Epithelial cell of prostate (primary cell): ENCODE data around the gene STIM2.

Experiments
- DNase-seq: peaks from one replicate; pipeline ENCODE4 v3.0.0-alpha.2; 2011; ENCODE audit warnings: low read depth, low spot score
- H3K27ac ChIP-seq: fragments of 450-650 bp; 2 replicates; pipeline ENCODE4 v1.5.1; 2017; ENCODE audit warnings: mild to moderate bottlenecking

STIM2 gene

DNA sequence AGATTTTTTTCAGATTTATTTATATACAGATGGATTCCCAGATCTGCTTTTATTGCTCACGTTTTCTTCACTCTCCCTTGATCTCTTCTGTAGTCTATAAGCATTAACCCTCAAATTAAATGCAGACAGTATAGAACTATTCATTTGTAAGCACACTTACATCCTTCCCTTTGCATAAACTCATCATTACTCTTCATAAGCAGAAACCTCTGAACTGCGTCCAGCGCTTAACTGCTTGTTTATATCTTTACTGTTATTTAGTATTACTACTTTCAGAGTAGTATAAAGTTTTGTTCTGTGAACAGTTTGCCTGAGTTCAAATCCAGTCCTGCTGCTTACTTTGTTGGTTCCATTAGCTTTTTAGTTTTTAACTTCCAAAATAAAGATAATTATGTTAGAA, 132.9 kb downstream of the STIM2 start:
- H3K27ac ChIP-seq: no peak overlapping the region

DNA sequence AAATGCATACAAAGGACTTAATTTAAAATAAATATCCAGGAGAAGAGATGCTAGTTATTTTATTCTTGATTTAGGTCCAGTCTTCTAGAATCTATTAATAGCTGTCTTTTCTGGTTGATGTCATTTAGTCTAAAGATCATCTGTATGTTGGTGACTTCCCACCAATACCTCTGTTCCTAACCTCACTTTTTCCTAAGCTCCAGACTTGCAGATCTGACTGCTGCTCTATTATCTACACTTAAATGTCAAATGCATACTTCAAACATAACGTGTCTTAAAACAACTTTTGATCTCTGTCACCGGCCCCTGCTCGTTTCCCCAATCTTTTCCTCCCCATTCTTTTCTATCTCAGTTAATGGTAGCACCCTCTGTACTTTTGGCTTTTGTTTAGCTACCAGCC, 133.3 kb downstream of the STIM2 start:
- no peak for DNase-seq
- H3K27ac ChIP-seq: no peak overlapping the region

More for the DNA sequence above, 132.9 kb downstream of the STIM2 start:
- no peak for DNase-seq

DNA sequence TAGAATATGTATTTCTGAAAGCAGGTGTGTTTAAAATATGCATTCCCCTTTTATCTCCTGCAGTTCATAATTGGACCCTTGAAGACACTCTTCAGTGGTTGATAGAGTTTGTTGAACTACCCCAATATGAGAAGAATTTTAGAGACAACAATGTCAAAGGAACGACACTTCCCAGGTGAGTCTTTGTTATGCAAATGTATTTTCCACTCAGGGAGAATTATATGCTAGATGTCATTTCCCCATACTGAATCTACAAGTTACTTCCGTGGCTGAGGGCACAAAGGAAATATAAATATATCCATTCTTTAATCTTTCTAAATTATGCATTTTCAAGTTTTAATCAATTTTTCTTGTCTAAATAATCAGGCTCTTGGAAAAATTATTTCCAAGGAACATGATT, 134.7 kb downstream of the STIM2 start:
- no peak for DNase-seq
- H3K27ac ChIP-seq: no peak overlapping the region

DNA sequence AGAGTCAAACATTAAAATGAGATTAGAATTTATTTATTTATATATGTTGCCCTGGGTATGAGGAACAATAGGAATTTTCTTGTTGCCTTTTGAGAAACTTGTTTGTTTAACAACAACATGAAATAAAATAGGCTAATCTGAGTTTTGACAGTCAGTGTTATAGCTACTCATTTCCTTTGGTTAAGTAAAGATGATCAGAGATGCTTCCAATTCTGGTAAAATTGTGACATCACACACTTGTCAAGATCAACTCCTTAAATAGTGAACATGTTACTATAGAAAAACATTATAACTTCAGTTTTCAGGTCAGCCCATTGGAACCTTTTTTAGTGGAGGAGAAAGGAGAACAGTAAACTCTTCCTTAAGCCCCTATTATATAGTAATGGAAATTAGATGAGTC, 136.1 kb downstream of the STIM2 start:
- DNase-seq: no peak
- H3K27ac ChIP-seq: no peak overlapping the region

DNA sequence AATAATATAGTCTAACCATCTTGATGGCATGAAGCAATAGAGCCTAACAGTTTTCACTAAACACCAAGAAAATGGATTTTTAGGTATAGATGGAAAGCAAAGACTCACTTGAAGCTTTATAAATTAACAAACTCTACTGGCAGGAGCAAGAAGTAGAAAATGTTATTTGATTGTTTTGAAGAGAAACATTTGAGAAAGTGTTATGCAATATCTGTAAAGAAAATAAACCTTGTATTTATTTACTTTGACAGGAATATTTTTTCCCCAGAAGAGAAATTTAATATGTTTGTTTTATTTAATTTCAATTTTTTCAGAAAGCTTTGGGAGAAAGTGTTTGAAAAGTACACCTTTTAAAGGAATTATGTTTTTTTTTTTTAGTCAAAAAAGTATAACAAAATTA, 139.0 kb downstream of the STIM2 start:
- H3K27ac ChIP-seq: no peak overlapping the region
- DNase-seq: no peak

DNA sequence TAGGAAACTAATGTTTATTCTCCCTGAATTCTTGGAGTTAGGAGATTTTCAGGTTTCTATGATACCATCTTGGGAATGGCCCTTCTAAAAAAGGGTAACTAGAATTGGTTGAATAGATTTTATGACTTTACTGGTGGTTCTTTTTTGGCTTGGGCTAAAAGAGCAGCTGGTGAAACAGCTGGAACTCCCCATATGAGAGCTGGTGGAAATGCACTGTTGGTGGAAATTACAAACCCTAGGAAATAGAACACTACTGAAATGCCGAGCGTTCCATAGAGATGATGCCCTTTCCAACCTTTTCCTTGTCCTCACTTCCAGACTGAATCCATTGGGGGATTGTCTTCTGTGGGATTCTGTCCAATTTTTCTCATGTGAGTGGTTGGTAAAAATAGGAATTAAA, 139.5 kb downstream of the STIM2 start:
- H3K27ac ChIP-seq: no peak overlapping the region
- DNase-seq: no peak

DNA sequence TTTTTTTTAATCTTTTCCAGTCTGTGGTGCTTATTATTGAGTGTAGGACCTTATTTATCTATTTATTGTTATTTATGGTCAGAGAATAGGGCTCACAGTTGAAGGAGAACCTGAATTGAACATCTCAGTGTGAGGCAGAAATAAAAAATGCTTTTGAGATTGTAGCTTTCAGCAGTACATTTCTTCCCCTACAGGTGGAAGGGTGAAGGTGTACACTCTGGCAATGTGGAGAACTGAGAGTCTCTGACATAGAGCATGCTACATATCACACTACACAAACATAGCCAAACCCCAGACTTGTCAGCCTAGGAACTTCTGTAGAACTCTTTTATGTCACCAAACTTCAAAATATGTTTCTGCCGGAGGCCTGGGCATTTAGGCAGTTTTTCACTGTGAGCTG, 140.2 kb downstream of the STIM2 start:
- no peak for DNase-seq
- no peak overlapping the region for H3K27ac ChIP-seq

DNA sequence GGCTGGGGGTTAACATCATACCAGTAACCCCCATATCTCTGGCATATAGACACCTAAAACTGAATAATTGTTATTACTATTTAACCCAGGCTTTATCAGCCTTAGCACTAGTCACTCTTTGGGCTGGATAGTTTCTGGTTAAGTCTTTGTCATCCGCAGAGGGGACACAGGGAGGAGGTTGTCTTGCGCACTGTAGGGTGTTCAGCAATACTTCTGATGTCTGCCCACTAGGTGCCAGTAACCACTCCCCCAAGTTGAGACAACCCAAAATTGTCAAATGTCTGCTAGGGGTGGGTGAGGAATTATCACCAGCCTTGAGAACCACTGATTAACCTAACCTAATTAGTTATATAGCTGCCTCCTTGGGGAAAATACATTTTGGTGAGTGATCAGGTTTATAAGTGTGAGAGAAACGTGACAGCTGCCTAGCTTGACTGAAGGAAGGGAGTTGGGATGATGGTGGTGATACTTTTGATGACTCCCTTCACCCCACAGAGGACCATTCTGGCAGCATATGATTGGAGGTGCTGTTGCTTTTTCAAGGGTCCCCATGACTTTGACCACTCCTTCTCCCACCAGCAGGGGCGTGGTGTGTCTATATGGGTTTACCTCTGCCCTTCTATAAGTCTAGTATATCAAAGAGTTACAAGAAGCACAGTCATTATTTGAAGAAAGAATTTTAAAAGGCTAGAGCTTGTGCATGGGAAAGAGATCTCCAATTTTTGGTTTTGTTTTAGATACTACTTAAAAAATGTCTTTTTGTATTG, 140.9 kb downstream of the STIM2 start:
- no peak overlapping the region for H3K27ac ChIP-seq
- DNase-seq: no peak

DNA sequence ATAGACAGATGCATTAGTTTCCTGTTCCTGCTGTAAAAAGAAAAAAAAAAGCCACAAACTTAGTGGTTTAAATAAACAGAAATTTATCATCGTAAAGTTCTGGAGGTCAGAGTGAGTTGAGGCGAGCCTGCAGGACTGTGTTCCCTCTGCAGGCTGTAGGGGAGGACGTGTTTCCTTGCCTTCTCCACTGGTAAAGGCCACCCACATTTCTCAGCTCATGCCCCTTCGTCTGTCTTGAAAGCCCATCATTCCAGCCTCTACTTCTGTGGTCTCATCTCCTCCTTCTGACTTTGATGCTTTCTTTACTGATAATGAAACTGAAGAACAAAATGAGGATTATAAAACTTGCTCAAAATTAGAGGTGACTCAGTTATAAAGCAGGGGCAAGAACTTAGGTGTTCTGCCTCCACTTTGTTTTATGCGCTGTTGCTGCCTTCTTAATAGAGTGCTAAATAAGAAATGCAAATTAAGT, 143.0 kb downstream of the STIM2 start:
- no peak for DNase-seq
- H3K27ac ChIP-seq: no peak overlapping the region

DNA sequence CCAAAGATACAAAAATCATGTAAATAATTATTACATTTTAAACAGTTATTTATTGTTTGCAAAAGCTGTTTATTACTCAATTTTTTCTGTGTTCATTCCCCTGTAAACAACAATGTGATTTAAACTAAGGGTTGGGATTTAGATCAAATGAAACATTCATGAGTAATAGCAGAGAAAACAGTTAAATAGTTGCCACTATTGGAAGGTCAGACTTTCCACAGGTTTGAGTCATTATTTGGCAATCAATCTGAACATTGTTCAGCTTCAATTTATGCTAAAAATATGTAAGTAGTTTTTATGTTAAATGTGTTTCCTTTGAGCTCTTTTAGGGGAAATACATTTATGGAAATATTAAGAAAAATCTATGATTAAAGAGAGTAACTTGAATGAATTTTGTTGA, 144.9 kb downstream of the STIM2 start:
- no peak overlapping the region for H3K27ac ChIP-seq

DNA sequence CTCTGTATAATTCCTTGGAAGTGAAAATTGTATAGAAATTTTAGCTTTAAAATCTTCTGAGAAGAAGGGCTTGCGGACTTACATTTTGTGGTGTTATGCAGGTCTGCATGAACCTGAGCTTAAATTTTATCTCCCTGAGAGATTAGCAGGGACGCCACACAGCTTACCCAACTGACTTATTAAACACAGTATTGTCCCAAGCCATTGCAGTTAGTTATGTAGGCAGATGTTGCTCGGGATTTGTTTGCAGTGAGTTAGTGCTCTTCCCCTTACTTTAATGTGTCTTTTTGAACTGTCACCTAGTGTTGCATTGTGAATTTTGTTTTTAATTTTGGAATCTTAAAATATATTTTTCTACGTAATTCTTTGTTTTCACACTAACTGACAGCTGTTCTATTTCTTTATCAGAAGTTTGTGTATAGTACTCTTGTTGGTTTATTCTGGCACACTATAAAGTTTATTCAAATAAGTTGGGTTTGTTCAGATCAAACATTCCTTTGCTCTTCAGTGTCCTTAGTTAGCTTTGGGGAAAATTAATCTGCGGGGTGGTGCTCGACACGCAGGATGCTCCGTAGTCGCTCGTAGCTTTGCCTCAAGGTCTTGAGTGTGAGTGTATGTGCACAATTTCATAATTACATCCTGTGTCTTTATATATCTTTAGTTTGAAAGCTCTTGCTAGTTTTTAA, 145.4 kb downstream of the STIM2 start:
- no peak for DNase-seq
- H3K27ac ChIP-seq: no peak overlapping the region

More for the DNA sequence above, 144.9 kb downstream of the STIM2 start:
- peak; percentile 14 for DNase-seq

DNA sequence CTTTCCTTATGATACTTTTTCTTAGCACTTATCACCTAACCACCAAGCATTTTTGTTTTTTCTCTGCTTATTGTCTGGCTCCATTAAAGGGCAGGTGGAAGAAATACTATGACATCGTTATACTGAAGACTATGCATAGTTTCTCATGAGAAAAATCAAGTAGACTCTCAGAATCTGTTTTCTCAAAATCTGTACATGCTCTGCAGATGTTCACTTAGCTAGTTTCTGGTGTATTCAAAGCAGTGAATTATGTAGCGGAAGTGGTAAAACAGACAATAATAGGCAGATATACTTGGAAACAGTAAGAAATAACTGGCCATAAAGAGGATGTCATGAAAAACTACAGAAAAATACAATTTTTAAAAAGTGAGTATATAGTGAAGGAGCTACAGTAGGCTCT, 146.0 kb downstream of the STIM2 start:
- DNase-seq: no peak
- H3K27ac ChIP-seq: no peak overlapping the region

DNA sequence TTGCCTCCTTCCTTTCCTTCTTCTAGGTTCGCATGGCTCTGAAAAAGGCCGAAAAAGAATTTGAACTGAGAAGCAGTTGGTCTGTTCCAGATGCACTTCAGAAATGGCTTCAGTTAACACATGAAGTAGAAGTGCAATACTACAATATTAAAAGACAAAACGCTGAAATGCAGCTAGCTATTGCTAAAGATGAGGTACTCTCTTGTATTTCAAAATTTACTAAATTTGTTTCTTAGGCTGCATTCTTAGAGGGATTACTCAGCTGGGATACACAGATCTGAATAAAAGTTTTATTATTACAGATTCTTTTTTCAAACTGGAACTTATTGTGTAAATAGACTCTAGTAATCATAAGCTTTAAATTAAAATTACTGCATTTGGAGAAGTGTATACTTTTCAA, 146.9 kb downstream of the STIM2 start:
- no peak for DNase-seq
- H3K27ac ChIP-seq: no peak overlapping the region

DNA sequence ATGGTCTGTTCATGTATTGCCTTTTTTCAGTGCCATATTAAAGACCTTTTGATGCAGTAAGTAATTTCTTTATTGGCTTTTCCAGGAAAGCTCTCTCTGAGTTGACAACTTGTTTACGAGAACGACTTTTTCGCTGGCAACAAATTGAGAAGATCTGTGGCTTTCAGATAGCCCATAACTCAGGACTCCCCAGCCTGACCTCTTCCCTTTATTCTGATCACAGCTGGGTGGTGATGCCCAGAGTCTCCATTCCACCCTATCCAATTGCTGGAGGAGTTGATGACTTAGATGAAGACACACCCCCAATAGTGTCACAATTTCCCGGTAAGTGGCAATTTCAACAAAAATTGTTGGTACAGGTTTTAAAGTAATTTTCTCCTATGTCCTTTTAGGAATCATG, 148.0 kb downstream of the STIM2 start:
- DNase-seq: no peak
- H3K27ac ChIP-seq: no peak overlapping the region

DNA sequence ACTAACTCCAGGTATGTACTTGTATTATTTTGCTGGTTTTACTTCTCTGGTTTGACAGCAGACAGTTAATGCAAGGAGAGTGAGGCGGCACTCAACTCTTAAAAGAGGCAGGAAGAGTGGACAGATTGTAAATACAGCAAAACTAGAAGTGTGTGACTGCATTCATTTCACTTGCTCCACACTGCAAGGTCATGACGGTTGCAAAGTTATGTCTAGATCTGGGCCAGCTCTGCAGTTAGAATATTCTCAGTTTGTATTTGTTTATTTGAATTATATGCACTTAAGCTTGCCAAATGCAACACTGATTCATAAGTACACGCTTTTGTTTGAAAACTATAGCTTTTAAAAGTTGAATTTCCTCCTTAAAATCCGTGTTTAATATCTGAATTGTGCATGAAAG, 148.9 kb downstream of the STIM2 start:
- no peak overlapping the region for H3K27ac ChIP-seq
- DNase-seq: no peak

DNA sequence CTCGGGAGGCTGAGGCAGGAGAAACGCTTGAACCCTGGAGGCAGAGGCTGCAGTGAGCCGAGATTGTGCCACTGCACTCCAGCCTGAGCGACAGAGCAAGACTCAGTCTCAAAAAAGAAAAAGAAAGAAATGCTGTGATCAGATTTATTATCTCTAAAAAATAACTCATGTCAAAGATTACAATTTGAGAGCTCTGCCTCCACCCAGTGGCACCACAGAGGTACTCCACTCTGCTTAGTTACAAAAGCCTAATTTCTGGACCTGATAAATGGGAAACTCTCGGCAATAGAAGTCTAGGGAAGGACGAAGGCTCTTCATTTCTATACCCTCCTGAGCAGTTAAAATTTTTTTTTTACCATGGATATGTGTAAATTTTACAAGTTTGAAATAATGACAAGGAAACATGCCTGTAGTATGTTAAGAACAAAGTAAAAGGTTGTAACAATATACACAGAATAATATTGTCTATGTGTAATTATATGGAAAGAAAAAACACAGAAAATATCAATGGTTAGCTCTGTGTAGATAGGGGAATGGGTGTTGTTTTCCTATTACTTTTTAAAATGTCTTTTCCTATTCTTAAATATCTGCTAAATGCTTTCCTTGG, 149.8 kb downstream of the STIM2 start:
- H3K27ac ChIP-seq: no peak overlapping the region
- no peak for DNase-seq

DNA sequence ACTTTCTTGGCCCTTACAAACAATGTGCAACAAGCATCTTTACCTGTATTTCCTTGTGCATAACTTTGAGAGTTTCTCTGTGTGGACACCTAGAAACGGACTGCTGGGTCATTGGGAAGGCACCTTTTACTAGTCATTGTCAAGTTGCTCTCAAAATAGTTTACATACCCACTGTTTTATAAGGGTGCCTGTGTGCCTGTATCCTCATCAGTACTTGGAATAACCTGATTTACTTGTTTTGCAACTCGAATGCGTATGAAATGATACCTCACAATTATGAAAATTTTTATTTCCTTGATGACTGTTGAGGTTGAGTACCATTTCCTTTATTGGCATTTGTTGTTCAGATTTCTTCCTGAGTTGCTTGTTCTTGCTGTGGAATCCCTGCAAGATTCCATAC, 150.8 kb downstream of the STIM2 start:
- peak; percentile 69 for DNase-seq
- peak overlapping the region; percentile 7 for H3K27ac ChIP-seq

DNA sequence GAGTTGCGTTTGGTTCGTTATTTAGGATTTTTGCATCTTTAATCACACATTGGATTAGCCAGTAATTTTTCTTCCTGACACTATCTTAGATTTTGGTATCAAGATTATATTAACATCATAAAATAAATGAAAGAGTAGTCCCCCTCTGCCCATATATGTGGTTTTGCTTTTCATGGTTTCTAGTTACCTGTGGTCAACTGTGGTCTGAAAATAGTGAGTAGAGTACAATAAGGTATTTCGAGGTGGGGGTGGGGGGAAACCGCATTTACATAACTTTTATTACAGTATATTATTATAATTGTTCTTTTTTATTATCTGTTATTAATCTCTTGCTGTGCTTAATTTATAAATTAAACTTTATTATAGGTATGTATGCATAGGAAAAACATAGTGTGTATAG, 152.4 kb downstream of the STIM2 start:
- no peak overlapping the region for H3K27ac ChIP-seq
- no peak for DNase-seq

DNA sequence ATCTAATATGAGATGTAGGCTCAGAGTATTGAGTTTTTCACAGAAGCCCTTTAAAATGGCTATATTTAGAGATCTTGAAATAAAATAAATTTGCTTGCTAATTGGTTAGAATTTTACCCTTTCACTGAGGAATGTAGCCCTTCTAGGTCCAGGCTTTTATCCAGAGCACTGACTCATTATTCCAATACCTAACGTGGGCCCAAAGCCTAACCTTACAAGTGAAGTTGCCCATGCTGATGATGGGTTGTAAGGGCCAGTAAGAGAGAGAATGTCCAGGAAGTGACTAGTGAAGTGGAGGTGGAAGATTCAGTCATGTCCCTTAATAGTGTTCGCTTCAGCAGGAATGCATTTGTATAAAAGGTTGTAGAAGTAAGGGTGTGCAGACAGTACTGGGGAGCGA, 155.9 kb downstream of the STIM2 start:
- DNase-seq: no peak
- no peak overlapping the region for H3K27ac ChIP-seq

DNA sequence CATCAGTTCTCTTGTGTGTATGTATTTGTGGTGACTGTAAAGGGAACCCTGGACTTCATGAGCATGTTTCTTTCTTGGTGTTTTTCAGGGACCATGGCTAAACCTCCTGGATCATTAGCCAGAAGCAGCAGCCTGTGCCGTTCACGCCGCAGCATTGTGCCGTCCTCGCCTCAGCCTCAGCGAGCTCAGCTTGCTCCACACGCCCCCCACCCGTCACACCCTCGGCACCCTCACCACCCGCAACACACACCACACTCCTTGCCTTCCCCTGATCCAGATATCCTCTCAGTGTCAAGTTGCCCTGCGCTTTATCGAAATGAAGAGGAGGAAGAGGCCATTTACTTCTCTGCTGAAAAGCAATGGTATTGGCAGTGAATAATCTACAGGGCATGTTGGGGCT, 157.0 kb downstream of the STIM2 start:
- H3K27ac ChIP-seq: no peak overlapping the region
- no peak for DNase-seq

DNA sequence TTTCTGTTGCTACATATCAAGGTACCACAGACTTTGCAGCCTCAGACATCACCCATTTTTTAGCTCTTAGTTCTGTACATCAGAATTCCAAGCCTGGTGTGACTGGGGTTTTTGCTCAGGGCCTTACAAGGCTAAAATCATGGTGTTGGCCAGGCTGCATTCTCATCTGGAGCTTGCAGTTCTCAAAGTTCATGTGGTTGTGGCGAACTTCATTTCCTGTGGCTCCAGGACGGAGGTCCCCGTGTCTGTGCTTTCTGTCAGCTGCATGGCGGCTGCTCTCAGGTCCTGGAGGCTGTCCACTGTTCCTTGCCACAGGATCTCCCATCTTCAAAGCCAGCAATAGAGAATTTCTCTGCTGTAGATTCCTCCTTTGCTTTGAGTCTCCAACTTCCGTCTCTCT, 157.4 kb downstream of the STIM2 start:
- DNase-seq: no peak
- no peak overlapping the region for H3K27ac ChIP-seq
